ENCODE measurements around the gene OSBPL3. TPM values are rescaled to one million over a fixed set of nuclear protein-coding genes. Genes with fewer than 3 reads are reported as not detected.

The OSBPL3 gene
- total and polyA plus RNA-seq, 11 donors = 1.5 to 14.3 (median 4.9) TPM

DNA sequence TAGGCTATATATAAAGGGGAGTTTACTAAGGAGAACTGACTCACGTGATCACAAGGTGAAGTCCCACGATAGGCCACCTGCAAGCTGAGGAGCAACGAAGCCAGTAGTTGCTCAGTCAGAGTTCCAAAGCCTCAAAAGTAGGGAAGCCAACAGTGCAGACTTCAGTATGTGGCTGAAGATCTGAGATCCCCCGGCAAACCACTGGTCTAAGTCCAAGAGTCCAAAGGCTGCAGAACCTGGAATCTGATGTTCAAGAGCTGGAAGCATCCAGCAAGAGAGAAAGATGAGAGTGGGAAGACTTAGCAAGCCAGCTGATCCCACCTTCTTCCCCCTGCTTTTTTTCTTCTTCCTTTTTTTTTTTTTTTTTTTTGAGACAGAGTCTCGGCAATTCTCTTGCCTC is 195.7 kb downstream of the OSBPL3 start:
- WGBS, 4 donors = 89 to 95% (median 90%) methylated on average over 5 of the region's 5 CpGs
- no peak overlapping the region for H3K27ac ChIP-seq
- H3K27me3 ChIP-seq = no peaks in the 10 kb centered on the region
- peaks cover 0 to 7% (median 0%) of the 10 kb centered on the region in 12 donors for H3K9me3 ChIP-seq
- H3K4me3 ChIP-seq = no peak overlapping the region
- peaks cover 0 to 12% (median 0%) of the 10 kb centered on the region in 12 donors for H3K4me1 ChIP-seq
- TF ChIP-seq CTCF (IDR thresholded peaks at IDR 0.05) (no peak), POLR2A (IDR thresholded peaks at IDR 0.05) (no peak)
- no peak for ATAC-seq
- H3K36me3 ChIP-seq = no peaks in the 10 kb centered on the region
- DNase-seq = no peak
- intact Hi-C loops (cut with DNase I) = no loop called here

DNA sequence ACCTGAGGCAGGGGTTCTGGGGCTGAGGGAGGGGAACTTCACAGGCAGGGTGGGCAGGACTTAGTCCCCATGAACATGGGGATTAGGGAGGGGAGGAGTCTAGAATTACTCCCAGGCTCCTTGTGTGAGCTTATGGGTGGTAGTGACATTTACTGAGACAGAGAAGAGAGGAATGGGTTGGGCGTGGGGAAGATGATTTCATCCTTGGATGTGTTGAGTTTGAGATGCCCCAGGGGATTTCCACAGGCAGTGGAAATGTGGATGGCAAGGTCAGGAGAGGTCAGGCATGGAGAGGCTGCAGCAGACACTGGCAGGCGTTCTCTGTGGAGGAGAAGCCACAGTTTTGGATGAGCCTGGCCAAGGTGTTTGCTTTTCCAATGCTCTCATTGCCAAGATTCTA is 196.3 kb downstream of the OSBPL3 start:
- 63 to 86% (median 77%) methylated on average over 2 of the region's 2 CpGs for WGBS, 4 donors
- TF ChIP-seq POLR2A (IDR thresholded peaks at IDR 0.05) = no peak
- no peak for TF ChIP-seq CTCF (IDR thresholded peaks at IDR 0.05)
- Histone ChIP-seq H3K27ac (no peak overlapping the region), H3K4me1 (peaks cover 0 to 18% (median 2%) of the 10 kb centered on the region in 12 donors), H3K9me3 (peaks cover 0 to 7% (median 0%) of the 10 kb centered on the region in 12 donors), H3K4me3 (no peak overlapping the region), H3K27me3 (no peaks in the 10 kb centered on the region), H3K36me3 (no peaks in the 10 kb centered on the region)
- DNase-seq (no peak), ATAC-seq (no peak)
- intact Hi-C loops (cut with DNase I) = no loop called here

DNA sequence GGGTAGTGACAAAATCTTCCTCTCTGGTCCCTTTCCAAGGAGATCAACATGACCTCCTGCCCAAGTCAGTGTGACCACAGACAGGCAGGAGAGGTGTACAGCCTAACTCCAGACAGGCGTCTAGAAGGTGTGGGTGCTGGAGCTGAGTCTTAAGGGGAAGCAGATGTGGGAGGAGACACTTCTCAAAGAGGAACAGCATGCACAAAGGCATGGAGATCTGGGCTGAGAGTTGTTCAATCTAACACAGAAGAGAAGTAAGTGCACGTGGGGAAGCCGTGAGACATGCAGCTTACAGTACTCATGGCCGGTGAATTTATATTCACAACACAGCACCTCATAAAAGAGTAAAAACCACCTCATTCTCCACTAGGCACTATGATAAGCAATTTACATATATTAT is 198.9 kb downstream of the OSBPL3 start:
- 85 to 95% (median 91%) methylated on average over 4 of the region's 4 CpGs for WGBS, 4 donors
- H3K4me3 ChIP-seq = no peak overlapping the region
- H3K36me3 ChIP-seq = no peaks in the 10 kb centered on the region
- DNase-seq (no peak), ATAC-seq (peak in 1 of 4 donors; percentile 49)
- H3K27me3 ChIP-seq = no peaks in the 10 kb centered on the region
- H3K27ac ChIP-seq = no peak overlapping the region
- peaks cover 0 to 15% (median 2%) of the 10 kb centered on the region in 12 donors for H3K4me1 ChIP-seq
- intact Hi-C loops (cut with DNase I) = no loop called here
- peaks cover 0 to 7% (median 0%) of the 10 kb centered on the region in 12 donors for H3K9me3 ChIP-seq
- TF ChIP-seq CTCF (IDR thresholded peaks at IDR 0.05) (no peak), POLR2A (IDR thresholded peaks at IDR 0.05) (no peak)

- peak overlapping the region in 3 of 12 donors; percentile 14 to 76 (median 44) for H3K27ac ChIP-seq
- no peak for DNase-seq
- no peaks in the 10 kb centered on the region for H3K27me3 ChIP-seq
- intact Hi-C loops (cut with DNase I) = no loop called here
- H3K4me3 ChIP-seq = no peak overlapping the region
- H3K36me3 ChIP-seq = no peaks in the 10 kb centered on the region
- 85 to 95% (median 88%) methylated on average over 2 of the region's 2 CpGs for WGBS, 4 donors
- peak in 1 of 4 donors; percentile 28 for ATAC-seq
- H3K4me1 ChIP-seq = peaks cover 0 to 15% (median 2%) of the 10 kb centered on the region in 12 donors
- TF ChIP-seq CTCF (IDR thresholded peaks at IDR 0.05) (no peak), POLR2A (IDR thresholded peaks at IDR 0.05) (no peak)
- peaks cover 0 to 7% (median 0%) of the 10 kb centered on the region in 12 donors for H3K9me3 ChIP-seq
These were observed 200.7 kb downstream of the OSBPL3 start for GRCh38 chr7:24779283-24779655.

Data from heart left ventricle (tissue), 16 donors.